UCSD-AML1 (cell line): ENCODE results near the gene RUFY1.
"Not testable (repeated sequence)": the region's sequence is repeated elsewhere in the genome, so short reads cannot be mapped to it uniquely, and the experiment has no call there.

Source experiments
- DNase-seq: peaks from one replicate; lab custom pipeline; 2025; ENCODE audit not compliant: unreplicated experiment; lab: John Stamatoyannopoulos, UW

The RUFY1 gene

GRCh38 chr5:179657302-179658178 lies 107.2 kb downstream of the RUFY1 start:
- DNase-seq, result not testable (repeated sequence)

- peak; percentile 21 for DNase-seq
Observed at GRCh38 chr5:179658179-179658856, 108.0 kb downstream of the RUFY1 start.
